Neutrophil (primary cell): ENCODE data around the gene MBNL2.

Source experiments
- H3K27ac ChIP-seq: fragments of 200-600 bp; sonication (generic); 2 replicates; pipeline ENCODE4 v1.5.1; 2016; ENCODE audit warnings: mild to moderate bottlenecking, moderate library complexity
- H3K27me3 ChIP-seq: fragments of 200-600 bp; sonication (generic); 2 replicates; pipeline ENCODE4 v1.6.0; 2016; ENCODE audit warnings: mild to moderate bottlenecking
- H3K36me3 ChIP-seq: fragments of 200-600 bp; sonication (generic); 2 replicates; pipeline ENCODE4 v1.5.1; 2017
- H3K4me1 ChIP-seq, 2 experiments: fragments of 200-600 bp in 1 of 2; sonication (generic) in 1 of 2; 1 replicate in 1 of 2; 2 replicates in 1 of 2; pipeline versions ENCODE4 v1.5.1 to v1.6.1; 2013 to 2016; ENCODE audit warnings: low read depth in 1 of 2, low read length in 1 of 2, mild to moderate bottlenecking in 1 of 2, moderate library complexity in 1 of 2; ENCODE audit not compliant: control insufficient read depth in 1 of 2, insufficient read depth in 1 of 2
- H3K4me3 ChIP-seq, 2 experiments: fragments of 200-600 bp in 1 of 2; sonication (generic) in 1 of 2; 1 replicate in 1 of 2; 2 replicates in 1 of 2; pipeline ENCODE4 v1.5.1; 2013 to 2016; ENCODE audit warnings: low read depth in 1 of 2, low read length in 1 of 2, mild to moderate bottlenecking in 1 of 2, moderate library complexity in 1 of 2
- H3K9me3 ChIP-seq: fragments of 200-600 bp; sonication (generic); 2 replicates; pipeline ENCODE4 v1.5.1; 2016
- TF ChIP-seq, protein P1 (sequence below): fragments of 200-600 bp; sonication (generic); IDR thresholded peaks from 2 replicates; pipeline ENCODE4 v1.5.1; 2016; ENCODE audit warnings: antibody characterized with exemption

Gene MBNL2

DNA sequence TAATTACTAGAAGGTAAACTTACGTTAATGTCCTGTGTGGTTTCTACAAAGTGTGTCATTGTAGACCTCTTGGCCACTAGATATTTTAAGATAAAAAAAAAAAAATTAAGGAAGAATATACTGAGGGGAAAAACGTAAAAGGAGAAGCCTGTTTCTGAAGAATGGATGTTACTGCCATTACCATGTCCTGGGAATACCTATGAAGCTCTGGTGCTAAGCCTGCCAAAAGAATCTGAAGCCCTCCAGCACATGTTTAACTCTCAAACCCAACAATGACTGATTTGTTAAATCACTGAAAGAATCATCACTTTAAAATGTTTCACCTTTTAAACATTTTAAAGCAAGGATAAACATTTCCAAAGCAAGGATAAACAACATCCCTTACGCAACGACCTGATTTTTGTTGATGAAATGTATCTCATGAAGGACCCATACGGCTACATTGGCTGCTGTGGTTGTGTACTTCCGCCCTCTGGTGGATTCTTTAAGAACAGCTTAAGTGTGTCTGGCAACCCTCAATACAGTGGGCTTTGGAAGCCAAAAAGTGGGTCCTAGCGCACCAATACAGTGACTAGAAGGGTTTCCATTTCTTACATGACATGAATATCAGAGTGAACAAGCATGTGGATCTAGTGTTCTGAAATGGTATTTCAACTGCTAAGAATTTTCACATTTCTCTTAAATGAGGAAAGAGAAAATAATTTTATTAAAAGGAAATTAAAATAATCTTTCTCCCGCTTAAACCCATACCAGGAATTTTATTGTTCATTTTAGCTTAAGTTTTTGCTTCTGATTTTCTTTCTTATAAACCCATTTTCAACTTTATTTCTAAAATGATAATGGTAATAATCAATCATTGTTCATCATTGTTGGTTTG, 137.3 kb downstream of the MBNL2 start:
- Histone ChIP-seq H3K4me3 (no peak overlapping the region), H3K9me3 (no peaks in the 10 kb centered on the region), H3K4me1 (no peaks in the 10 kb centered on the region), H3K36me3 (no peaks in the 10 kb centered on the region), H3K27ac (no peak overlapping the region), H3K27me3 (no peaks in the 10 kb centered on the region)
- TF ChIP-seq, protein P1, sequence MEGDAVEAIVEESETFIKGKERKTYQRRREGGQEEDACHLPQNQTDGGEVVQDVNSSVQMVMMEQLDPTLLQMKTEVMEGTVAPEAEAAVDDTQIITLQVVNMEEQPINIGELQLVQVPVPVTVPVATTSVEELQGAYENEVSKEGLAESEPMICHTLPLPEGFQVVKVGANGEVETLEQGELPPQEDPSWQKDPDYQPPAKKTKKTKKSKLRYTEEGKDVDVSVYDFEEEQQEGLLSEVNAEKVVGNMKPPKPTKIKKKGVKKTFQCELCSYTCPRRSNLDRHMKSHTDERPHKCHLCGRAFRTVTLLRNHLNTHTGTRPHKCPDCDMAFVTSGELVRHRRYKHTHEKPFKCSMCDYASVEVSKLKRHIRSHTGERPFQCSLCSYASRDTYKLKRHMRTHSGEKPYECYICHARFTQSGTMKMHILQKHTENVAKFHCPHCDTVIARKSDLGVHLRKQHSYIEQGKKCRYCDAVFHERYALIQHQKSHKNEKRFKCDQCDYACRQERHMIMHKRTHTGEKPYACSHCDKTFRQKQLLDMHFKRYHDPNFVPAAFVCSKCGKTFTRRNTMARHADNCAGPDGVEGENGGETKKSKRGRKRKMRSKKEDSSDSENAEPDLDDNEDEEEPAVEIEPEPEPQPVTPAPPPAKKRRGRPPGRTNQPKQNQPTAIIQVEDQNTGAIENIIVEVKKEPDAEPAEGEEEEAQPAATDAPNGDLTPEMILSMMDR: peak; percentile 32

DNA sequence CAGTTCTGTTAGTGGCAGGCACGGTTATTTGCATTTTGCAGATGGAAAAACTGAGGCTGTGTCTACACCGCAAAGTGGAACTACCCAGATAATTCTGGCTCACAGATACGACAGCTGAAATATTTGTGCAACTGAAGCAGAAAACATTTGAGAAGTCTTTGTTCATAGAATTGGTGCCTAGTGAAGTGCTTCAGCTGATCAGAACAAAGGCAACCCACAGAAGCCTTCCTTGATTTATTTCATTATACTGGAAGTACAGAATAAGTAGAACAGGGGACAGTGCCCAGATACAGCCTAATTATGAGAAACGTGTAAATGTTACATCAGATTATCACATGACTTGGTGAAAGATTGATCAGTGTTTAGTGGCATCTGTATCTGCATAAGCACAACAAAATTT, 138.5 kb downstream of the MBNL2 start:
- Histone ChIP-seq H3K36me3 (no peaks in the 10 kb centered on the region), H3K9me3 (no peaks in the 10 kb centered on the region), H3K27me3 (no peaks in the 10 kb centered on the region), H3K4me1 (no peaks in the 10 kb centered on the region), H3K4me3 (no peak overlapping the region), H3K27ac (no peak overlapping the region)
- TF ChIP-seq, protein P1: no peak

DNA sequence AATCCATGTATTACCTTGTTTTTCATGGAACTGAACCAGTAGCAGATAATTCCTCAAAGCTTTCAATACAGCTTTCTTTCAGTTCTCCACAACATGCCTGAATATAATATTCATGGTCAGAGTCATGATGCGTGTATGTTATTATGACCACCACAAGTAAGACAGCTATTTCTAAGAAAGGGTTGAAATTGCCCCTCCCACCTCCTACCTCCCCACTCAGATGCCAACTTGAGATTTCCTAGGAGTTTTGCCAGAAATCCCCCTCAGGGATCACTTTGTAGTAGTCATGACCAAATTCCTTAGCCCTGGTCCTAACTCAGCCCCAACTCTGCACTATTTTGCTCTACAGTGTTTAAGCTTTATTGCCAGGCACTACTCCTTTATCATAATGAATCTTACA, 141.9 kb downstream of the MBNL2 start:
- Histone ChIP-seq H3K27me3 (no peaks in the 10 kb centered on the region), H3K4me3 (no peak overlapping the region), H3K27ac (no peak overlapping the region), H3K9me3 (no peaks in the 10 kb centered on the region), H3K4me1 (peaks cover 0 to 5% of the 10 kb centered on the region in 2 experiments), H3K36me3 (no peaks in the 10 kb centered on the region)
- TF ChIP-seq, protein P1: no peak

DNA sequence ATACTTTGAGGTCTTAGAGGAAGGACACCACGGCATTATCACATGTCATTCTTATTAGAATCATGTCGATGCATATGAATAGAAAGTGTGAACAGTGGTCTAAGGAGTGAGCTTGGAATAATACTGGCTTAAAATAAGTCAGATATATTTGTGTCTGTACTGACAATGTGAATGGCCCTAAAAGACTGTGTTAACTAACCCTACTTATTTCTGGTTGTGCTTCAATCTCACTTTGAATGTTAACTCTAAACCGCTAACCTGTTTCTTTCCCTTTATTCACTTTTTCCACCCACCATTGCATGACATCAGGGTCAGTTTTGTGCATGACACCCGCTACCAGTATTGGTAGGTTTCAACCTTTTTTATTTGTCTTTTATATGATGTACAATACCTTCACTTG, 142.7 kb downstream of the MBNL2 start:
- no peaks in the 10 kb centered on the region for H3K9me3 ChIP-seq
- H3K4me3 ChIP-seq: no peak overlapping the region
- H3K27me3 ChIP-seq: no peaks in the 10 kb centered on the region
- peaks cover 0 to 12% of the 10 kb centered on the region in 2 experiments for H3K4me1 ChIP-seq
- no peaks in the 10 kb centered on the region for H3K36me3 ChIP-seq
- no peak overlapping the region for H3K27ac ChIP-seq
- TF ChIP-seq, protein P1: no peak

DNA sequence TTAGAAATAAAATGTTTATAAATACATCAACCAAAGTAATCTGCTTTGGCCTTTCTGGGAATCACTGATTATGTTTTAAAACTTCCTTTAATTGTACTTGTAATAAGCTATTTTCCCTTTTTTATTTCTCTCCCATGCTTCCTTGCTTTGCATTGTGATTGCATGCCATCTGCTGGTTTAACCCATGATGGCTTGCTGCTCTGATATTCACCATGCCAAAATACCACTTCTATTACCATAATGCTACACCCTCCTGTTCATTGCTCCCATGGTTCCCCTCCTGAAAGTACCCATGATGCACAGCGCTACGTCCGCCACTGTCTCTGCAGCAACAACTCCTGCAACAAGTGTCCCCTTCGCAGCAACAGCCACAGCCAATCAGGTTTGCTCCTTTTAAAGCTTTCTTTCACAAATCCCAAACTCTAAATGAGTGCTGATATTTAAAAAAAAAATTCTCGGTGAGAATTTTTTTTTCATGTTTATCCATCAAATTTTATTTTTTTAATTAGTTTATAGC, 144.1 kb downstream of the MBNL2 start:
- Histone ChIP-seq H3K4me3 (no peak overlapping the region), H3K4me1 (peaks cover 0 to 12% of the 10 kb centered on the region in 2 experiments), H3K27me3 (no peaks in the 10 kb centered on the region), H3K36me3 (no peaks in the 10 kb centered on the region), H3K27ac (no peak overlapping the region), H3K9me3 (no peaks in the 10 kb centered on the region)
- TF ChIP-seq, protein P1: no peak
